CD4-positive, alpha-beta T cell treated with Interleukin-4 for 4 hours (primary cell): ENCODE measurements around the gene KLHL4.
"Not testable (repeated sequence)": the region's sequence is repeated elsewhere in the genome, so short reads cannot be mapped to it uniquely, and the experiment has no call there.

Experiments
- DNase-seq: peaks from one replicate; pipeline ENCODE4 v3.0.0-alpha.2; 2020

KLHL4 gene

DNA sequence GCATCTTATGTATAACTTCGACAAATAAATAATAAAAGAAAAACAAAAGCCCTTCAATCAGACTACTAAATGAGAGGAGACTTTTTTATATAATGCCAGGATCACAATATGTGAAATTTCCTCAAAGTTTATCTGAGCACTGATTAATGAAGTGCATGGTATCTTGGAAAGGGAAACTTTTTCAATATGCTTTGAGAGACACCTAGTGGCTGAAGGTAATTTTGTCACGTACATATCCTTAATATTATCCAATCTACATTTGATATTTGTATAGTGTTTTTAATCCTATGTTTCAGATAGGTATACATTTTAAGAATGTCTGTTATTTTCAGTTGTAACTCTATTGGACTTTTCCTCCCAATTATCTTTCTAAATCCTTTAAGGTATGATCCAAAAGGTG is 146.8 kb downstream of the KLHL4 start:
- no peak for DNase-seq

GRCh38 chrX:87679849-87680248 is 162.2 kb downstream of the KLHL4 start:
- DNase-seq, result no peak

DNA sequence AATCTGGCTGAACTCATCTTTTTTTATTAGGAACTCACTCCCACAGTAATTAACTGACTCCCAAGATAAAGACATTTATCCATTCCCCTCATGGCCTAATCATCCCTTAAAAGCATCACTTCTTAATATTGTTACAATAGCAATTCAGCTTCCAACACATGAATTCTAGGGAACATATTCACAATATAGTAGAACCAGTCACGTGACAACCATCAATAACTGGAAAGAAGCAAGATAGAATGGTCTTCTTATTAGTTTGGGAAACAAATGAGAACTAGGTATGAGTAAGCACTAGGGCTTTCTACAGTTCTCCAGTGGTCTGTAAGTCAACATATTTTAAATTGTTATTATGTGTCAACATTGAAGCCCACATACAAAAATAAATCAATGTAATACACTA is 170.1 kb downstream of the KLHL4 start:
- no peak for DNase-seq

- not testable (repeated sequence) for DNase-seq
These were observed 170.6 kb downstream of the KLHL4 start for GRCh38 chrX:87688113-87688748.

DNA sequence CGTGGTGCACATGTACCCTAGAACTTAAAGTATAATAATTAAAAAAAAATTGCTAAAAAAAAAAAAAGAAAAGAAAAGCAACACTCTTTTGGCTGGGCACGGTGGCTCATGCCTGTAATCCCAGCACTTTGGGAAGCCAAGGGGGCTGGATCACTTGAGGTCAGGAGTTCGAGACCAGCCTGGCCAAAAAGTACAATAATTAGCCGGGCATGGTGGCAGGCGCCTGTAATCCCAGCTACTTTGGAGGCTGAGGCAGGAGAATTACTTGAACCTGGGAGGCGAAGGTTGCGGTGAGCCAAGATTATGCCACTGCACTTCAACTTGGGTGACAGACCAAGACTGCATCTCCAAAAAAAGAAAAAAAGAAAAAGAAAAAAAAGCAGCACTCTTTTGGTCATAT is 171.6 kb downstream of the KLHL4 start:
- DNase-seq, result not testable (repeated sequence)

DNA sequence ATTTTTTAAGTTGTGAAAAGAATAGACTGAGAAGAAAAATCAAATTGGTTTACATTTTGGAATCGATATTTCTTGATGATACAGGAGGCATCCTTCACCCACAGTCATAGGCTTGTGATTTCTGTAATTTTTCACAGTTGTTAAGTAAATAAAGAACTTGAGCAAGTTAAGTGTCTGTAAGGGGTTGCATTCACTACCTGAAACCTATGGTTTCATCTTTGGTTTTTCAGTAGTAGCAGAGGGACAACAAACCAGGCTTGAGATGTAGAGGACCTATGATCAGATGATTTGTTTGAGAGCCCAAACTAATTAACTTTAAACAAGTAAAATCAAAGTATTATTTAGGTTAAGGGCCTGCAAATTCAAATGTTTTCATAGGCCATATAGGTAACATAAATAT is 175.6 kb downstream of the KLHL4 start:
- DNase-seq, result no peak

GRCh38 chrX:87697409-87697808 is 179.8 kb downstream of the KLHL4 start:
- no peak for DNase-seq

DNA sequence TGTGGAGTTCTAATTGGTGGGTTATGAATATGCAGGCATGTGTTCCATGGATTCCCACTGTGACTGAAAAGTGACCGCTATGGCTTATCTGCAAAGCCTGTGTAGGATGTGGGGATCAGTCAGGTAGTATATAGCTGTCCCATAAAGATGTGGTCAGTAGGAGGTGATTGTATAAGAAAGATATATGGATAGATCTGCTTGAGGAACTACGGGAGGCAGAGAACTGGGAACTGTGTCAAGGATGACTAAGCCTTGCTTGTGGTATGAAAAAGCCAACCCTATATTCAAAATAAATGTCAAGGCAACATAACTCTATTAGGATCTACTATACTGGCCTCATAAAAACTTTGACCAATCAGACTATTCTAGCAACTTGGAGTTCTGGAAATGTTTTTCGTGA is 185.2 kb downstream of the KLHL4 start:
- no peak for DNase-seq

GRCh38 chrX:87703469-87703868 is 185.9 kb downstream of the KLHL4 start:
- not testable (repeated sequence) for DNase-seq

DNA sequence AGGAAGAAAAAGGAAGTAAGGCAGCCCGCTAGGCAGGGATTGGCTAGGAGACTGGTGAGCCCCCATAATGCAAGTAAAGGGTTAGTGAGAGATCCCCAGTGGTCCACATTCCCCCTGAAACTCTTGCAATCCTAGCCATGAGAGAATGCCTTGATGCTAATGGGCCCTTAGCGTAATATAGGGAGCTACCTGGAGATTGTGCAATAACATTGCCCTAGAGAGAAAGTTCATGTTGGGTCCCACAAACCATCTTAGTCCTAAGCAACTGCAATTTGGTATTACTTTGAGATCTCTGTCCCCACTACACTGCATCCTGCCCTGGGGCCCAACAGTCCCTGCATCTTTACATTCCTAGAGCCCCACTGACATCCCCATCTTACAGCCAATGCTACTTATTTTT is 188.5 kb downstream of the KLHL4 start:
- no peak for DNase-seq

- no peak for DNase-seq
These were observed 193.0 kb downstream of the KLHL4 start for GRCh38 chrX:87710580-87710979.
